HG03139 (cell line): ENCODE results near the gene BLVRA.
"Not testable (repeated sequence)": the region's sequence is repeated elsewhere in the genome, so short reads cannot be mapped to it uniquely, and the experiment has no call there.

Experiments
- ATAC-seq: cut with Tn5 transposase; IDR thresholded peaks from one replicate; pipeline ENCODE4 v1.9.1; 2021; ENCODE audit not compliant: unreplicated experiment

The BLVRA gene

DNA sequence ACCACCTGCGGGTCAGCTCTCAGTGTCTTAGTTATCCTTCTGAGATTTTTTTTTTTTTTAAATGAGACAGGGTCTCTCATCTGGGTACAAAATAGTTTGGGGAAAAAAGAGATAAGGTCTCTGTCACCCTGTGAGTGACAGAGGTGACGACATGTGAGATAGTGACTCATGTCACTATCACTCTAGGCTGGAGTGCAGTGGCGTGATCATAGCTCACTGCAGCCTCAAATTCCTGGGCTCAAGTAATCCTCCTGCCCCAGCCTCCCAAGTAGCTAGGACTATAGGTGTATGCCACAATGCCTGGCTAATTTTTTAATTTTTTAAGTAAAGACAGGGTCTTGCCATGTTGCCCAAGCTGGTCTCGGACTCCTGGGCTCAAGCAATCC is 10.4 kb downstream of the BLVRA start:
- no peak for ATAC-seq

DNA sequence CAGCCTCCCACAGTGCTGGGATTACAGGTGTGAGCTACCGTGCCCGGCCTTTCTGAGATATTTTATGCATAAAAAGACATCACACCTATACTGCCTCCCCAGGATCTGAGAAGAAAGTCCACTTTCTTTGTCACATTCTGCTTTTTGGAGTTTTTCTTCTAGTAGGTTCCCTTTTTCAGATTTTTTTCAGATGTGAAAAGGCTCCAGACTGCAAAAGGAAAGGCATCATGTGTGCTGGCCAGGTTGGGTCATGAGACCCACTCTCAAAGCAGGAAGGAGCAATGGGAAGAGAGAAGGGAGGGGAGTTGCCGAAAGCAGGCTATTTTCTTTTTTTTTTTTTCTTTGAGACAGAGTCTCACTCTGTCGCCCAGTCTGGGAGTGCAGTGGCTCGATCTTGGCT is 10.8 kb downstream of the BLVRA start:
- ATAC-seq, result no peak

DNA sequence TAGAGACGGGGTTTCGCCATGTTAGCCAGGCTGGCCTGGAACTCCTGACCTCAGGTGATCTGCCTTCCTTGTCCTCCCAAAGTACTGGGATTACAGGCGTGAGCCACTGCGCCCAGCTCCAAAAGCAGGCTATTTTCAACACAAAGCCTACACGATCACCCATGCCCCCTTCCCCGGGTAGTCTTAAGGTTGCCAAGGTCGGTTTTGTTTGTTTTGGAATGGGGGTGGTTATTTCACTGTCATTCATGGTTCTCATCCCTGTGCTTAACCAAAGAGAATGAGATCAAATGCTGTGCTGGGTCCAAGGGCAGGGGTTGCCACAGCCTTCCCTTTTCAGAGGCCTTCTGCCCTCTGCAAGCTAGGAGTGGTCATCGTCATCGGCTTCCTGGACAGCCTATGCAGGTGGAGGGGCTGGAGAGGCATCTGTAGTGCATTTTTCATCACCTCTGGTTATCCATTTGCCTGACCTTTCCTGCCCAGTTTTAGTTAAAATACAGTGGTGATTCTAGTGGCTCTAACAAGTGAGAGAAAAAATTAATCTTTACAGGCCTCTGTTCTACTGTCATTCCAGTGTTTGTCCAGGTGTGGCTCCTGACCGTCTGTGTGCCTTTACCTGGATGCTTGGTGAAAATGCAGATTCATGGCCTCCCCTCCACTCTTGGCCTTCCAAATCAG is 11.4 kb downstream of the BLVRA start:
- no peak for ATAC-seq

DNA sequence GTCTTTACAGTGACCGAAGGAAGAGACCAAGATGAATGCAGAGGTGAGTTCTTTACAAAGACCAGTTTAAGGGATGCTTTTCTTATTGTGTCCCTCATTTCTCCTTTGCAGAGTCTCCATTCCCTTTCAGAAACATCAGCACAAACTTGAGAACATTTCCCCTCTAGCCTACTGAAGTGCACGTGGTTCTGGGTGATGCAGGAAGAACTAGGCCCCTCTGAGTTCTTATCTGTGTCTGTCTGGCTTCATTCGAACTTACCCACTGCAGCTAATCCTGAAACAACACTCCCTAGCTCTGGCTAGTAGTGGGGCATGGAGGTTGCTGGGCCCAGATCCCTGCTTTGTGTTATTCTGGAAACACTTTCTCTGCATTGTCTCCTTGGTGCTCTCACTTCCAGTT is 12.6 kb downstream of the BLVRA start:
- no peak for ATAC-seq

DNA sequence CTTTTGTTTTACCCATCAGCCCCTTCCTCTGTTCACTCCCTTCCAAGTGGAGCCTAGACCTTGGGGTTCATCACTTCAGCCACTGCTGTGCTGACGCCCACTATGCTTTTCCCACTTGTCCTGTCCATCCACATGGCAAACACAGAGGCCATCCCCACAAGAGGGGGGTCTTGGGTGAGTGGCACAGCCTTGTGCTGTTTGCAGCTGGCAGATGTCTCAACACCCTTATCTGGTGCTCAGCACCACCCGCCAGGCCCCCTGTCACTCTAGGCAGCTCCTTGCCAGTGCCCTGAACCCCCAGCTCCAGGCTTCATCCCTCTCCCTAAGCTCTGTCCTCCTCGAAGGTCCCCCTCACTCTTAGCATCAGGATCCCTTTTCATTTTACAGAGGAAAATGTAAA is 13.1 kb downstream of the BLVRA start:
- ATAC-seq, result no peak

DNA sequence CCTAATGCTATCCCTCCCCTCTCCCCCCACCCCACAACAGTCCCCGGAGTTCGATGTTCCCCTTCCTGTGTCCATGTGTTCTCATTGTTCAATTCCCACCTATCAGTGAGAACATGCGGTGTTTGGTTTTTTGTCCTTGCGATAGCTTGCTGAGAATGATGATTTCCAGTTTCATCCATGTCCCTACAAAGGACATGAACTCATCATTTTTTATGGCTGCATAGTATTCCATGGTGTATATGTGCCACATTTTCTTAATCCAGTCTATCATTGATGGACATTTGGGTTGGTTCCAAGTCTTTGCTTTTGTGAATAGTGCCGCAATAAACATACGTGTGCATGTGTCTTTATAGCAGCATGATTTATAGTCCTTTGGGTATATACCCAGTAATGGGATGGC is 14.8 kb downstream of the BLVRA start:
- ATAC-seq, result not testable (repeated sequence)

DNA sequence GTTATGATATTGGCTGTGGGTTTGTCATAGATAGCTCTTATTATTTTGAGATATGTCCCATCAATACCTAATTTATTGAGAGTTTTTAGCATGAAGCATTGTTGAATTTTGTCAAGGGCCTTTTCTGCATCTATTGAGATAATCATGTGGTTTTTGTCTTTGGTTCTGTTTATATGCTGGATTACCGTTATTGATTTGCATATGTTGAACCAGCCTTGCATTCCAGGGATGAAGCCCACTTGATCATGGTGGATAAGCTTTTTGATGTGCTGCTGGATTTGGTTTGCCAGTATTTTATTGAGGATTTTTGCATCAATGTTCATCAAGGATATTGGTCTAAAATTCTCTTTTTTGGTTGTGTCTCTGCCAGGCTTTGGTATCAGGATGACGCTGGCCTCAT is 16.8 kb downstream of the BLVRA start:
- ATAC-seq, result not testable (repeated sequence)

DNA sequence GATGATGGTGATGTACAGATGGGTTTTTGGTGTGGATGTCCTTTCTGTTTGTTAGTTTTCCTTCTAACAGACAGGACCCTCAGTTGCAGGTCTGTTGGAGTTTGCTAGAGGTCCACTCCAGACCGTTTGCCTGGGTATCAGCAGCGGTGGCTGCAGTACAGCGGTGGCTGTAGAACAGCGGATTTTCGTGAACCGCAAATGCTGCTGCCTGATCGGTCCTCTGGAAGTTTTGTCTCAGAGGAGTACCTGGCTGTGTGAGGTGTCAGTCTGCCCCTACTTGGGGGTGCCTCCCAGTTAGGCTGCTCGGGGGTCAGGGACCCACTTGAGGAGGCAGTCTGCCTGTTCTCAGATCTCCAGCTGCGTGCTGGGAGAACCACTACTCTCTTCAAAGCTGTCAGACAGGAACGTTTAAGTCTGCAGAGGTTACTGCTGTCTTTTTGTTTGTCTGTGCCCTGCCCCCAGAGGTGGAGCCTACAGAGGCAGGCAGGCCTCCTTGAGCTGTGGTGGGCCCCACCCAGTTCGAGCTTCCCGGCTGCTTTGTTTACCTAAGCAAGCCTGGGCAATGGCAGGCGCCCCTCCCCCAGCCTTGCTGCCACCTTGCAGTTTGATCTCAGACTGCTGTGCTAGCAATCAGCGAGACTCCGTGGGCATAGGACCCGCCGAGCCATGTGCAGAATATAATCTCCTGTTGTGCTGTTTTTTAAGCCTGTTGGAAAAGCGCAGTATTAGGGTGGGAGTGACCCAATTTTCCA is 20.0 kb downstream of the BLVRA start:
- not testable (repeated sequence) for ATAC-seq

DNA sequence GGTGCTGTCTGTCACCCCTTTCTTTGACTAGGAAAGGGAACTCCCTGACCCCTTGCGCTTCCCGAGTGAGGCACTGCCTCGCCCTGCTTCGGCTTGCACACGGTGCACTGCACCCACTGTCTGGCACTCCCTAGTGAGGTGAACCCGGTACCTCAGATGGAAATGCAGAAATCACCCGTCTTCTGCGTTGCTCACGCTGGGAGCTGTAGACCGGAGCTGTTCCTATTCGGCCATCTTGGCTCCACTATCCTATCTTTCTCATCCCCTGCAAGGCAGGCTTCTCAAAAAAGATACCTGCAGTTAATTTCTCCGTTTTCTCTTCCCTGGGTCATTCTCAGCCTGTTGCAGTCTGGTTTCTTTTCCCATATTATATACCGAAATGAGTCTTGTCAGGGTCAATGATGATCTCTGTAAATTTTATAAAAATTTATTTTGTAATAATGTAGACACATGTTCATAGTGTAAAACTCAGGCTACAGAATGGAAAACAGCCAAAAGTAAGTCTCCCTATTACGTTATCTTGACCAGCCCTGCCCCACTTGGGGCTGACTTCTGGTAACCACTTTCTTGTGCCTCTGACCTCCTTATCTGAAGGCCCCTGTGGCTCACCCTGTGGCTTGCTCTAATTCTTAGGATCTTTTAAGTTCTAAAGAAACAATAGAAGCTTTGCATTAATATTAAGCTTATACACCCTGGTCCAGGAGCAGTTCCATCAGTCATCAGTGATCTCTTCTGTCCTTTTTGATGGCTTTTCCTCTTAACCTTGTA is 20.7 kb downstream of the BLVRA start:
- ATAC-seq, result no peak

DNA sequence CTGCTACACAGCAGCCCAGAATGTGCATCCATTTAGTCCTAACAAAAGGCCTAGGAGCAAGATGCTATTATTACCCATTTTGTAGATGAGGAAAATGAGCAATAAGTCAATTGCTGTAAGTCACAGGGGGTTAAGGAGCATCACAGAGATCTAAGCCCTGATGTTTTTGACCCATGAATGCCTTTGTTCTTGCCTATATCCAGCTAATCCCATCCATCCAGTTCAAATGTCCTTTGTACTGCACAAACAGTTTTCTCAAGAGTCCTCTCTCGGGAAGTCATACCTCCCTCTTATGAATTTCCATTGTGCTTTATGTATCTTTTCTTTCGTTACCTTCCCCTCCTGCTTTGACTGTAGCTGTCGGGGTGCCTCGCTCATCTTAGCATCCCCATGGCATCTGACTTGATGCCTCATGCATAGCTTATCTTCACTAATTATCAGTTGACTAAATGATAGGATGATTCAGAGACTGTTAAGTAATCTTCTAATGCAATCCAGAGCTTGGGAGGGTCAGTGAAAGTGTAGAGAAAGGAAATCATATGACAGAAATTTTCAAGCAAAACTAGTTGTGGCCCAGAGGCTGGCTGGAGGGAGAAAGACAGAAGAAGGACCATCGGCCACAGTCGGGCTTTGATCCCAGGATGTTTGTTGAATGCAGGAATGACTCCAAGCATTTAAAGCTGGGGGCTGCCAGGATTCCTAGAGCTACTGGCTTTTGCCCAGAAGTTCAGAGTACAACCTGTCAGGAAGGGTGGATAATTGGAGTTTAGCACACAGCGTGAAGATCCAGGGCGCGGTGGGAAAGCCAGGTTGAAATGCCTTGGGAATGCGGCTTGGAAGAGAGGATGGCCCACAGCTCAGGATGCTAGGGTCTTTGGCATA is 23.5 kb downstream of the BLVRA start:
- no peak for ATAC-seq

DNA sequence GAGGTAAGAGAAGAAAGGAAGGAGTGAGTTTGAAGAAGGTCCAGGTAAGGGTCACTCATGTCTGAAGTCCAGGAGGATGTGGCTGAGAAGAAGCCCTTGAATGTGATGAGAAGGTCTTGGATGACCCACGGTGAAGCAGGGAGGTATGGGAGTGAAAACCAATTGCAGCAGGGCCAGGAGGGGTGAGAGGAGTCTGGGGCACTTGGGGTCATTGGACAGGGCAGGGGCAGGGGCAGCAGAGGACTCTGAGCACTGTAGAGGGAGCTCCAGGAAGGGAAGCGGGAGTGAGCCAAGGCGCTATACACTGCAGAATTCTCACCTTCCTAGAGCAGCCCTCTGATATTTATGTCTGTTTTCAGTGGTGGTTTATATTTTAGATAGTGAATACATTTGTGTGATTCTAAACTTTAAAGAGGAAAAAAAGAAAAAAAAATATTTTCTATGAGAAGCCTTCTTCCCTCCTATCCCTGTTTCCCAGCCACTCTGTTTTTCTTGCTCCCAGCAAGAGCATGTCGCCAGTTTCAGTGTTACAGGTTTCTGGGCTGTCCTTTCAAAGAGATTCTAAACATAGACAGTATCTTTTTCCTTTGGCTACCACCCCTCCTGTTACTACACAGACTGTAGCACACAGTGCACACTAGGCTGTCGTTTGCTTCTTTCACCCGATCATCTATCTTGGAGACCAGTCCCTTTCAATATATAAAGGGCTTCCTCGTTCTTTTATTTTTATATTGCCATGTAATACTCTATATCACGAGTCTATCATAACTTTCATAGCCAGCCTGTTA is 24.5 kb downstream of the BLVRA start:
- no peak for ATAC-seq

DNA sequence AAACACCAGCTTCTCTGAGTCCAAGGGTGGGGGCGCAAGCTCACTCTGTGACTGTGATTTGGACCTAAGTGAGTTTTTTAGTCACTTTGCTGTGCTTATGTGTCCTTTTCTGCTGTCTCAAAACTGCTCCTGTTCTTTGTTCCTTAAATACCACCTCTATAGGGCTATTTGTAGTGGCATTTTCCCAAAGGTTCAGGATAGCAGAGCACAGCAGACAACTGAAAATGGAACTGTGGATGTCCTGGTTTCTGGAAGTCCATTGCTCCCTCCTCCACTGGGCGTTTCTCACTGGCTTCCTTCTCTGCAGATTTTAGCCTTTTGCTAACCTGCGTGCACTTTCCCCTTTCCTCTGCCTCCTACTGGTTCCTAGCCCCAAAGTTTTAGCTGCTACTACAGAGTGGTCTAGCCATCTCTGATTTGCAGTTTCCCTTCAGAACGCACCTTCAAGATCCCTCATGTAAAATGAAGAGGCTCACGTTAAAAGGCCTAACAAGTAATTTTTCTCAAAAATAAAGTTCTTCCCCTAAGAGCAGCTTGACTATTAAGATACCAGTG is 25.6 kb downstream of the BLVRA start:
- no peak for ATAC-seq

DNA sequence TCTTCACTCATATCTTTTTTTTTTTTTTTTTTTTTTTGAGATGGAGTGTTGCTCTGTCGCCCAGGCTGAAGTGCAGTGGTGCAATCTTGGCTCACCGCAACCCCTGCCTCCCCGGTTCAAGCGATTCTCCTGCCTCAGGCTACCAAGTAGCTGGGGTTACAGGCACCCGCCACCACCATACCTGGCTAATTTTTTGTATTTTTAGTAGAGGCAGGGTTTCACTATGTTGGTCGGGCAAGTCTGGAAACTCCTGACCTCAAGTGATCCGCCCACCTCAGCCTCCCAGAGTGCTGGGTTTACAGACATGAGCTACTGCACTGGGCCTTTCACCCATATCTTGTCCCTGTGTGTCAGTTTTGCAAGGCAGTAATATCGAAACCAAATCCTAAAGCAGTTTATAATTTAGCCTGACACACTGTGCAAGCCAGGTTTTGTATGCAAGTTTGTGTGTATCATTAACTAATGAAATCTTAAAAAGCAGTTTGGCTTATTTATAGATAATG is 26.2 kb downstream of the BLVRA start:
- peak; percentile 99 for ATAC-seq

DNA sequence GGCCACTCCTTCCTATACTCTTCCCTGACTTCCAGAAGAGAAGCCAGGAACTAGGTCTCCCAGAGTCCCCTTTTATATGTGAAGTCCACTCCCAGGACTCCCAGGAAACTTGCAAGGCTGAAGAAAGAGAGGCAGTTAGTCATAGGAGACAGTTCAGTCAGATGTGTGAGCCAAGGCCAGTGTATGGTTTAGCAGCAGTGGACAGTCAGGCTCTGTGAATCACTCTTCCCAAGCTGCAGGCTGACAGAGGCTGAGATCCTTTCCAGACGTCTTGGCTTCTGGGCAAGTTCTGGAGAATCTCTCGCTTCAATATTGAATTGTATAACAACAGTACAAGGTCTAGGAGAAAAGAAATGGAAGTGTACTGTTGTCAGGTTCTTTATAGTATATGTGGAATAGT is 26.9 kb downstream of the BLVRA start:
- ATAC-seq, result no peak

DNA sequence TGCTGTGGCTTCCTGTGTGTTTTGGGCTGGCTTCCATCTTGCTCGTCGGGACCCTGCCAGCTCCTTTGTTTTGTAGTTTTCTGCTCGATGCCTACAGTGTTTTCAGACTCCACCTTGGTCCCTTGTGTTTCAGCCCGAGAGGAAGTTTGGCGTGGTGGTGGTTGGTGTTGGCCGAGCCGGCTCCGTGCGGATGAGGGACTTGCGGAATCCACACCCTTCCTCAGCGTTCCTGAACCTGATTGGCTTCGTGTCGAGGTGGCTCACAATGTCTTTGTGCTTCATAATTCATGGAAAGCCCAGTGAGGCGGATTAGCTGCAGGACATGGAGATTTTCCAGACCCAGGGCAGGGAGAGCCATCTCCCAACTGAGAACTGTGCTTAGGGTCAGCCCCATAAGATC is 29.3 kb downstream of the BLVRA start:
- ATAC-seq, result no peak

DNA sequence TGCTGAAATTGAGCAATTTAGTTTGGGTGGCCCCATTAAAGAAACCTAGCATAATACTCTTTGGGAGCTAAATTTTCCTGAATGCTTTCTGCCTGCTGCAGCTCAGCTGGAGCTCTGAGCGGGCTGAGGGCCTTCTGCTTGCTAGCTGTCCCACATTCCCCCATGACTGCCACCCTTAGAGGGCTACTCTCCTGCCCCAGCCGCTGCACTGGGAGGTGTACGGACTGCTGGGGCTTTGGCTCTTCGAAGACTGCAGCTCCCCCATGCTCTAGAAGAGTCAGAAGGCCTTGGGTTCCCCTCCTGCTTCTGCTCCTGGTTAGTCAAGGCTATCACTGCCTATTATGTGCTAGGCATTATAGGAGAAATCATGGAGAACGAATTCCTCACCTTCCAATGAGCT is 31.5 kb downstream of the BLVRA start:
- ATAC-seq, result no peak

DNA sequence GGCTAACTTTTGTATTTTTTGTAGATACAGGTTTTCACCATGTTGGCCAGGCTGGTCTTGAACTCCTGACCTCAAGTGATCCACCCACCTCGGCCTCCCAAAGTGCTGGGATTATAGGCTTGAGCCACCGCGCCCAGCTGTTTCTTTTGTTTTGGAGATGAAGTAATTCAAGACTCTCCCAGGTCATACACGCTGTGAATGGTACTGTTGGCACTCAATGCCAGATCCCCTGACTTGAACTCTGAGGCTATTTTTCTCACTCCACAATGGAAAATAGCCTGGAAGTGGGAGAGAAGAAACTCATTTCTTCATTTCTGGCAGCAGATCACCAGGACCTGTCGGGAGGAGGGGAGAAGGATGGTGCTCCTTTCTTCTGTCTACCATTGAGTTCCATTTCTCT is 32.4 kb downstream of the BLVRA start:
- ATAC-seq, result no peak

DNA sequence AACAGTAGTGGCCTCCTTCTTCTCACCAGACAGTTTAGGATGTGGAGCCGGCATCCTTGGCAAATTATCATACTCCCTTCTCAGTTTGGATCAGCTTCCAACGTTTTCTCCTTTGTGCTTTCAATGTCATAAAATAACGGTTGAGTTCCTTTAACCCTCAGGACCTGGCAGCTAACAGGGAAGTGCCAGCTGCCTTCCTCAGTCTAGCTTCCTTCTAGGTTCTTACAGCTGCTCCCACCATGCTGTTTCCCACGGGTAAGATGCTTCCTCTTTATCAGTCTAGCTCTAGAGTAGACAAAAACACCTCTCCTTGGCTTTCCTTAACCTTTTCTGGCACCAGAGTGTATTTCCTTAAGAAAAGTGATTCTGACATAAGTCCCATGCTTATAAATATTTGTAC is 33.2 kb downstream of the BLVRA start:
- ATAC-seq, result no peak

DNA sequence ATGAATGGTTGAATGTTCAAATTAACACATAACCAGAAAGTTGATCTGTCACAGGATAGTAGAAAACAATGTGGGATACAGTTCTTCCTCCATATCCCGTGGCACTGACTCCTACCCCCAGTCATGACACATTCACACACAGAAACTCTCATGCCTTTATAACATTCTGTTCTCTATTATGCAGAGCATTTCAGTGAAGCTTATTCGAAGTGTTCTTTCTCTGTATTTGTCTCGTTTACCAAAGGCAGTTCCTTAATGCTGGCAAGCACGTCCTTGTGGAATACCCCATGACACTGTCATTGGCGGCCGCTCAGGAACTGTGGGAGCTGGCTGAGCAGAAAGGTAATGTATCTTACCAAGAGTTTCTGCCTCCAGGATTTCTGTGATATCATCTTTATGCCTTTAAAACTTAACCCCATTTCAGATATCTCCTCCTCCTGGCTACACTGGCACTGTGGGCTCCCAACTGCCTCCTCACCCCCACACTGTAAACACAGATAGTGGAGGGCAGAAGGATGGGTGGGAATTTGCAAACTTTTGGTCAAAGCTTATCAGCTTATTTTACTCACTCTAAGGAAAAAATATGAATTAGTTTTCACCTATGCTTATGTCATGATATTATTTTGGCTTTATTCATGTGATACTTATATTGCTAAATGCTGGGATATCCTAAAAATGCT is 34.1 kb downstream of the BLVRA start:
- ATAC-seq, result no peak
